HG02642 (cell line): Measurements from ENCODE around the gene RBPJ.

Experiments used
- ATAC-seq: cut with Tn5 transposase; IDR thresholded peaks from one replicate; pipeline ENCODE4 v1.9.1; 2021; ENCODE audit warnings: mild to moderate bottlenecking; ENCODE audit not compliant: unreplicated experiment, poor library complexity

The RBPJ gene

GRCh38 chr4:26451597-26451996 is 130.8 kb downstream of the RBPJ start:
- no peak for ATAC-seq

DNA sequence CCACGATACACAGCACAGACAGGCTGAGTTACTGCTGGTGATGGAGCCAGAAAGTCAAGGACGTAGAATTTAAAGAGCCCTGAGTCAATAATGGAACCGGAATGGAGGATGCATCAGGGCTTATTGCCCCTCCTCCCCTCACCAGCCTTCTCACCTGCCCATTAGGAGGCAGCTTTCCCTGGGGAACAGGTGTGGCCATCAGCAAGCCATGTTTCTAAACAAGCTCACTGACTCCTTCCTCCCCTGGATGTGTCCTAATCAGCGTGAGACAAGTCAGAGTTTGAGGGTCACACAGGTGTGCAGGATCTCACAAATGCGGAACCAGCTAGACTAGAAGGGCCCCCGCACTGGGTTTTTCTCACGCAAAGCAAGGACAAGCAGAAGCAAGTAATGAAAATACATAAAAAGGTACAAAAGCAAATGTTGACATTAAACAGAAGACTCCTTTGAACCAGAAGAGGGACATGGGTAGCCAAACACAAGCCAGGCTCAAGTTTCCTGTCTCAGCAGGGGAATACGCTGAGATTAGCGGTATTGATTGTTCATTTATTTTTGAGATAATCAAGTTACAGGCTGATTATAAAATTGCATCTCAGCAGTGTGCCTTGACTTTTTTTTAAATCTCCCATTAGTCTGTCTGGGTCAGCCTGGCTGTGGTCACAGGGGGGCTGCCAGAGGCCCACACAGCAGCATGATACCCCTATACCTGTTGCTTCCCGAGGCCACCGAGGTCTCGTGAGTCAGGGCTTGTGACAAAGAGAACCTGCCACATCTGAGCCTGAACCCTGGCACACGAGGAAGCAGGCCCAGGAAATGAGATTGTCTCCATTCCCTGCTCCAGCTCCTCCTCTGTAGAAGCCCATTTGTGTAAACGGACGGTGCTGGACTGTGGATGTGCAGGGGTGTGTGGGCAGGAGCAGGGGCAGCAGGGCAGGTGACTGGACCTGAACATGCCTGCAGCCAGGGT is 132.0 kb downstream of the RBPJ start:
- ATAC-seq = no peak

GRCh38 chr4:26454961-26455360 is 134.1 kb downstream of the RBPJ start:
- no peak for ATAC-seq

DNA sequence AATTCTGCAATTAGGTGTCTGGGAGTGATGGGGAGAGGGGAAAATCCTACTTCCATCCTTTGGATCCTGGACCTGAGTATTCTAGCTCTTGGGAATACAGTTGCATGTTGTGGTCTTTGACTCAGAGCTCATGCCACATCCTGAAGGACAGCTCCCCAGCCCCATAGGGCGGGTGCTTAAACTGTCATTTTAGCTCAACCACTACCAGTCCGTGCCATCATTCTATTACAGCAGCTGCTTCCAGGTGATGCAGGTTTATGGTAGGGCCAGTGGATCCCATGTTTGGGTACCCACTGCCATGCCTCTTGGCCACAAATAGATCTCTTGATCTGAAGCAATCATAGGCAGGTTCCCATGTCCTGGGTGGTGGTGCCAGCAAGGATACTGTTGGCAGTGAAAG is 134.8 kb downstream of the RBPJ start:
- ATAC-seq = no peak

GRCh38 chr4:26457412-26457811 is 136.6 kb downstream of the RBPJ start:
- ATAC-seq = no peak

GRCh38 chr4:26458157-26458561 is 137.3 kb downstream of the RBPJ start:
- ATAC-seq = no peak

DNA sequence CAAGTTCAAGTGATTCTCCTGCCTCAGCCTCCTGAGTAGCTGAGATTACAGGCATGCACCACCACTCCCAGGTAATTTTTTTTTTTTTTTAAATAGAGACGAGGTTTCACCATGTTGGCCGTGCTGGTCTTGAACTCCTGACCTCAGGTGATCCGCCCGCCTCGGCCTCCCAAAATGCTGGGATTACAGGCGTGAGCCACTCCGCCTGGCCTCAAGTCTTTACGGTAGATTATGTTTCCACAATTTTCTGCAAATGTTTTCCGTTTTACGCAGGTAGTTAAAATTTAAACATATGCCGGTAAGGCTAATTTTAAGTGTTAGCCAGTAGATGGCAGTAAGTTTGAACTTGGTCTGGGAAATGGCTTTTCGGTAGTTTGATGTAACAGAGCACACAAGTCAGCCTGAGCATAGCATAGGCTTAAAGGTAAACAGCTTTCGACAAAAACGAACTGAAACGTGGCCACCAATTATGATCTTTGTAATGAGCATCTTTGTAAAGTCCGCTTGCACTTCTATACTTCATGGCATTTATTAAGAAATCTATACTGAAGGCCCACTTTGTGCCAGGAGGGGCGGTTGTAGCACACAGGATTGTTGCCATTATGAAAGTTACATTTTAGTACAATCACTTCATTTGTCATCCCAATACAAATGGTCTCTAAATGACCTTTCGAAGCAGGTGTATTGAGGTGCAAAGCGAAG is 138.4 kb downstream of the RBPJ start:
- ATAC-seq = peak; percentile 60

DNA sequence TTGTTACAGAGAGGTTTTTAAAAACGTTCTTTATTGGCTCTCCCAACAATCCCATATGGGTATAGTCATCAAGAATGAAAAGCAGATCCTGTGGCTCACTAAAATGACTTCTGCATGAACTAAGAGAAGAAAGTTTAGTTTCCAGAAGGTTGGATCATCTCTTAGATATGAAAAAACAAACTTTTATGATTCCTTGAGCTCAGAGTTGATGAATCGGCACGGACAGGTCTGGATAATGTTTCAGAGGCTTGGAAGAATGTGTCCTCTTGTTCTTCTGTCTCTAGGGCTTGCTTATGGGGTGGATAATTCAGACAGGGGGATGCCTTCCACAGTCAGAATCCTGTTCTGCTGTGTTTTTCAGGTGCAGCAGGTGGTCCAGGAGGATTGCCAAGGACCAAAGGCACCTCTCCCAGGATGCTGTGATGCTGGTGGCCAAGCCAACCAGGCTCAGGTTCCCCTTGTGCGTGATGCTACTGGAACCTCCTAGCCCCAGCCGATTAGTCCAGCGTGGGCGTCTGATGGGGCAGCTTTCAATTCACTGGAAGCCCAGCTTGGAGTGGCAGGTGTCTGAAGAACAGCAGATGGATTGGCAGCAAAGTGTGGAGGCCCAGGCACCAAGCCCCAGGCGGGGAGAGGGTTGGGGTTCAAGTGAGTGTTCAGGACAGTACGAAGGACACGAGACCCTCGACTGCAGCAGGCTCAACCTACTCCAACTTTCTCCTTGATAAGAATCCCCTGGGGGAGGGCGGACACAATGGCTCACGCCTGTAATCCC is 139.1 kb downstream of the RBPJ start:
- no peak for ATAC-seq

- no peak for ATAC-seq
These were observed 142.1 kb downstream of the RBPJ start for GRCh38 chr4:26462874-26463273.

DNA sequence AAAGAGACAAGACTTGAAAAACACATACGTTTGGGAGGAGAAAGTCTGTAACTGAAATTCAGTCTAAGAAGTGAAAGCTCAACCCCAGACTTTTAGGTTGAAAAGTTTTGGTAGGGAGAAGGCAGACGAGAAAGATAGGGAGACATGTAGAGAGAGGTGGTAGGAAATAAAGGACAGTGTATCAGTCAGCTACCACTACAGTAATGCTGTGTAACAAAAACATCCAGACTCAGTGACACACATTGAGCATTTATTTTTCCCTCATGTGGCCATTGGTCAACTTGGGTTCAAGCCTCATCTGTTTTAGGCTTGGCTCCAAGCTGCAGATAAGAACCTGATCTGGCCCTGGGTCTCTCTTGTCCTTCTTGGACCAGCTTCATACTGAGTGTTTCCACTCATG is 142.6 kb downstream of the RBPJ start:
- no peak for ATAC-seq

GRCh38 chr4:26464420-26465095 is 143.7 kb downstream of the RBPJ start:
- no peak for ATAC-seq

DNA sequence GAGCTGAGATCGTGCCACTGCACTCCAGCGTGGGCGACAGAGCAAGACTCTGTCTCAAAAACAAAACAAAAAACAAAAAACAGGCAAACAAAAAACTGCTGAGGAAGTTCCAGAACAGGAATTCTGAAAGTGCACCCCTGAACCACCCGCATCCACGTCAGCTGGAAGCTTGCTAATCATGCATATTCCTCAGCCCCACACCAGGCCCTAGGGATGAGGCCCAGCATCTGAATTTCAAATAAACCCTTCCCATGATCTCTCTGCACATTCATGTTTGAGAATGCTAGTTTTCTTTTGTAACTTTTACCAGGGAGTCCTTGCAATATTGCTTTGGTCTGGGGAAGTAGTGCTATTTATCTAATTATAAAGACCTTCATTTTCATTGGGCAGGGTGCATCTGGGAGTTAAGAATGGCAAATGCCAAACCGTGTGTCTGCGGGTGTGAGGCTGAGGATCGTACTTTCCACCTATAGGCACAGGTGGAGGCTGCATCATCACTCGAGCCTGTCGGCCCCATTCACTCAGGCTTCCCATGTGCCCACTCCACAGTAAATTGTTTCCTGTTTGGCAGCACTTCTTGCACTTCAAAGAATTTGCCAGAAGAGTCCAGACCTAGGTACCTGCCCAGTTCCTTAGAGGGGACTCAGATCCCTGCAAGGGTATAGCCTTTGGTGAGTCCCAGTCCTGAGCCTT is 145.9 kb downstream of the RBPJ start:
- ATAC-seq = no peak

GRCh38 chr4:26467724-26468123 is 146.9 kb downstream of the RBPJ start:
- ATAC-seq = no peak

DNA sequence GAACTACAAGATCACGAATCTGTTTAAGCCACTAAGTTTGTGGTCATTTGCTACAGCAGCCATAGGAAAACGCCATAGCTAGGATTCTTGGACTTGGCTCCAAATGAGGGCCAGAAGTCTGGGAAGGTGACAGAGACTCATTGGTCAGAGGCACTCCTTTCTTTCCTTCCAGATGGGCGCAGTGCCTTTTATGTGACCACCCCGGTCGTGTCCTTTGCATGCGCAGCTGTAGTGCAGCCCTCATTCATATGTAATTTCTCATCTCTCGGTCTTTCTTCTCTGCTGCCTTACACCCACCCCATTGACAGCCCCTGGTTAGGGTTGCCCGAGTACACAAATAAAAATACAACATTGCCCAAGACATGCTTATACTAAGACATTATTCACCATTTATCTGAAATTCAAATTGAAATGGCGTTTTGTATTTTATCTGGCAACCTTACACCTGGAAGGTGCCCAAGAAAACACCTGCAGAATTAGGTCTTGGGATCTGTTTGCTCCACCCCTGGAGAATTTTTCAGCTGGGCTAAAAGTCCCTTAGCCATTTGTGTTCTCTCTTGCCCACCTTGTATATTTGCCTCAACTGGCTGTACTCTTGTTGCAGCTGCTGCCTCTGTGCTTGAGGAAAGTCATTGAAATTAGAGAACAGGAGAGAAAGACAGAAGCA is 147.6 kb downstream of the RBPJ start:
- ATAC-seq = no peak

- no peak for ATAC-seq
These were observed 148.2 kb downstream of the RBPJ start for GRCh38 chr4:26468977-26469376.

GRCh38 chr4:26471890-26472289 is 151.1 kb downstream of the RBPJ start:
- ATAC-seq = no peak

GRCh38 chr4:26473893-26474292 is 153.1 kb downstream of the RBPJ start:
- ATAC-seq = no peak

- ATAC-seq = no peak
These were observed 153.7 kb downstream of the RBPJ start for GRCh38 chr4:26474551-26474950.

DNA sequence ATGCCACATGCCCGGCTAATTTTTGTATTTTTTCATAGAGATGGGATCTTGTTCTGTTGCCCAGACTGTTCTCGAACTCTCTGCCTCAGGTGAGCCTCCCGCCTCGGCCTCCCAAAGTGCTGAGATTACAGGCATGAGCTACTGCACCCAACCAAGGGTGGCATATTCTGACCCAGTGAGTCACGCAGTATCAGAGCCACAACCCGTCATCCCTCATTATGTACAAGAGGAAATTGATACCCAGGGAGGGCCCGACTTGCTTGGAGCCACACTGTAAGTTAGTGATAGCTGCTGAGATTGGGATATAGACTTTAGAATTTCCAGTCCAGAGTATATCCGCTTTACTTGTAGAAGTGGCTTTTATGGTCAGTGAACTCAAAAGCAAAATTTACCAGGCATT is 154.9 kb downstream of the RBPJ start:
- ATAC-seq = no peak
